CD14-positive monocyte (primary cell): Measurements from ENCODE around the gene SVIL. TPM values are rescaled to one million over a fixed set of nuclear protein-coding genes. Genes with fewer than 3 reads are reported as not detected.

Experiments used
- DNase-seq, 3 donors: peaks; one replicate each; pipeline ENCODE4 v3.0.0-alpha.2; 2011 to 2022
- H2AFZ ChIP-seq: 2 replicates; pipeline ENCODE4 v1.6.0; 2012; ENCODE audit warnings: mild to moderate bottlenecking, low read depth, low read length, inconsistent platforms; ENCODE audit not compliant: insufficient read depth, poor library complexity, severe bottlenecking
- H3K27ac ChIP-seq, 2 donors: 1 replicate in 1 of 2; 2 replicates in 1 of 2; pipeline ENCODE4 v1.5.1; 2012 to 2013; ENCODE audit warnings: low read length in 2 of 2, control low read depth in 1 of 2, inconsistent platforms in 1 of 2, low read depth in 1 of 2, mild to moderate bottlenecking in 1 of 2
- H3K27me3 ChIP-seq, 2 donors: one replicate each; pipeline versions ENCODE4 v1.6.0 to v1.6.1; 2011 to 2013; ENCODE audit warnings: low read length in 2 of 2; ENCODE audit not compliant: control insufficient read depth in 2 of 2, insufficient read depth in 2 of 2
- H3K36me3 ChIP-seq, 2 donors: replicated peaks in 1 of 2; 1 replicate in 1 of 2; 2 replicates in 1 of 2; pipeline versions ENCODE4 v1.5.1 to v1.6.1; 2012 to 2013; ENCODE audit warnings: low read length in 2 of 2, control low read depth in 1 of 2, inconsistent platforms in 1 of 2, mild to moderate bottlenecking in 1 of 2; ENCODE audit not compliant: insufficient read depth in 2 of 2, control insufficient read depth in 1 of 2
- H3K4me1 ChIP-seq, 2 donors: 1 replicate in 1 of 2; 2 replicates in 1 of 2; pipeline versions ENCODE4 v1.5.1 to v1.6.1; 2012 to 2013; ENCODE audit warnings: low read length in 2 of 2, control low read depth in 1 of 2, inconsistent platforms in 1 of 2, mild to moderate bottlenecking in 1 of 2, moderate library complexity in 1 of 2; ENCODE audit not compliant: insufficient read depth in 2 of 2, control insufficient read depth in 1 of 2
- H3K4me2 ChIP-seq: replicated peaks from 2 replicates; pipeline ENCODE3; 2012; ENCODE audit warnings: low read length, moderate library complexity, mild to moderate bottlenecking; ENCODE audit not compliant: poor library complexity, severe bottlenecking; ENCODE audit errors: extremely low read depth
- H3K4me3 ChIP-seq, 3 experiments: fragments of 200-600 bp in 1 of 3; sonication (generic) in 1 of 3; replicated peaks in 1 of 3; 1 replicate in 2 of 3; 2 replicates in 1 of 3; pipeline ENCODE4 v1.5.1; 2011 to 2013; ENCODE audit warnings: low read length in 3 of 3, mild to moderate bottlenecking in 3 of 3, control low read depth in 2 of 3, low read depth in 2 of 3, inconsistent platforms in 1 of 3, moderate library complexity in 1 of 3
- H3K79me2 ChIP-seq: 2 replicates; pipeline ENCODE4 v1.6.0; 2012; ENCODE audit warnings: mild to moderate bottlenecking, control low read depth, inconsistent platforms, low read length, moderate library complexity; ENCODE audit not compliant: insufficient read depth
- H3K9ac ChIP-seq: 2 replicates; pipeline ENCODE4 v1.6.0; 2017; ENCODE audit warnings: low read length, mild to moderate bottlenecking; ENCODE audit not compliant: insufficient read depth, poor library complexity, severe bottlenecking
- H3K9me3 ChIP-seq, 2 donors: replicated peaks in 1 of 2; 1 replicate in 1 of 2; 2 replicates in 1 of 2; pipeline versions ENCODE4 v1.5.1 to v1.6.1; 2012 to 2013; ENCODE audit warnings: low read length in 2 of 2, control low read depth in 1 of 2; ENCODE audit not compliant: control insufficient read depth in 1 of 2, insufficient read depth in 1 of 2
- H4K20me1 ChIP-seq: 2 replicates; pipeline ENCODE4 v1.6.0; 2012; ENCODE audit warnings: mild to moderate bottlenecking, low read length, control low read depth, moderate library complexity; ENCODE audit not compliant: insufficient read depth
- H3K27ac Mint-ChIP-seq, 7 donors: one replicate each; pipeline ENCODE4 v1.8.0; 2020; ENCODE audit warnings: mild to moderate bottlenecking in 7 of 7, mixed read lengths in 7 of 7, moderate library complexity in 6 of 7, inconsistent platforms in 2 of 7
- H3K27me3 Mint-ChIP-seq, 3 donors: one replicate each; pipeline ENCODE4 v1.8.0; 2021 to 2022; ENCODE audit warnings: low read depth in 3 of 3, mild to moderate bottlenecking in 3 of 3, mixed read lengths in 3 of 3, moderate library complexity in 3 of 3, inconsistent platforms in 1 of 3
- H3K36me3 Mint-ChIP-seq, 2 donors: one replicate each; pipeline ENCODE4 v1.8.0; 2020; ENCODE audit warnings: mixed read lengths in 2 of 2, inconsistent platforms in 1 of 2, mild to moderate bottlenecking in 1 of 2
- H3K4me1 Mint-ChIP-seq: one replicate; pipeline ENCODE4 v1.8.0; 2020; ENCODE audit warnings: mild to moderate bottlenecking, mixed read lengths
- H3K4me3 Mint-ChIP-seq, 2 donors: one replicate each; pipeline ENCODE4 v1.8.0; 2020; ENCODE audit warnings: mild to moderate bottlenecking in 2 of 2, mixed read lengths in 2 of 2, moderate library complexity in 1 of 2
- H3K9me3 Mint-ChIP-seq, 7 donors: one replicate each; pipeline ENCODE4 v1.8.0; 2020 to 2022; ENCODE audit warnings: mixed read lengths in 7 of 7, mild to moderate bottlenecking in 6 of 7, moderate library complexity in 6 of 7, inconsistent platforms in 2 of 7
- CTCF ChIP-seq: fragments of 200-600 bp; IDR thresholded peaks from one replicate; pipeline ENCODE4 v1.8.0; 2022; ENCODE audit warnings: antibody characterized with exemption, mild to moderate bottlenecking
- WGBS: methylation state at CpG from one replicate; pipeline ENCODE4 v1.1.5; 2013; ENCODE audit warnings: missing lambda C conversion rate; ENCODE audit not compliant: insufficient coverage; 5-methylcytosine and 5-hydroxymethylcytosine counted together
- intact Hi-C, 2 donors: fragments of 100-400 bp; cut with micrococcal nuclease; formaldehyde crosslinking; loops; one replicate each; pipeline versions ENCODE4 v1.15.0 to v1.15.1; 2023
- polyA plus RNA-seq, 3 donors: library from polyadenylated mRNA; depleted of rRNA in 1 of 3; unstranded in 2 of 3; stranded (reverse) in 1 of 3; fragments of 300-500 nt in 2 of 3; fragments of >200 nt in 1 of 3; fragmentation: Illumina TruSeq in 2 of 3; gene quantifications; 1 replicate in 2 of 3; 2 replicates in 1 of 3; pipeline ENCODE4 v1.2.3, GENCODE V29; 2012 to 2021

The SVIL gene
- polyA plus RNA-seq, 3 donors, result 2.1 to 14.3 (median 5.8) TPM

GRCh38 chr10:29651767-29652166, 17.0 kb upstream of the SVIL start:
- Histone ChIP-seq H3K9ac (no peak overlapping the region), H3K4me2 (no peak overlapping the region), H3K27ac (no peak overlapping the region), H3K36me3 (peaks cover 9 to 24% of the 10 kb centered on the region in 2 donors), H3K79me2 (peaks cover 7% of the 10 kb centered on the region), H4K20me1 (peaks cover 3% of the 10 kb centered on the region), H3K27me3 (no peaks in the 10 kb centered on the region), H3K4me1 (peaks cover 4 to 5% of the 10 kb centered on the region in 2 donors), H3K9me3 (peaks cover 4% of the 10 kb centered on the region in 2 donors), H2AFZ (no peak overlapping the region), H3K4me3 (no peak overlapping the region)
- no CpG with 5 or more reads among the region's 3 CpGs for WGBS
- H3K4me1 Mint-ChIP-seq, result peaks cover 26% of the 10 kb centered on the region
- peaks cover 6 to 11% (median 9%) of the 10 kb centered on the region in 7 donors for H3K9me3 Mint-ChIP-seq
- H3K36me3 Mint-ChIP-seq, result peaks cover 50 to 66% of the 10 kb centered on the region in 2 donors
- H3K27me3 Mint-ChIP-seq, result peaks cover 0 to 2% (median 0%) of the 10 kb centered on the region in 3 donors
- DNase-seq, result no peak
- no peak overlapping the region for H3K4me3 Mint-ChIP-seq
- no peak for TF ChIP-seq CTCF
- intact Hi-C loops, result no loop called here
- peak overlapping the region in 2 of 7 donors; percentile 21 to 56 for H3K27ac Mint-ChIP-seq

GRCh38 chr10:29650552-29650944, 15.8 kb upstream of the SVIL start:
- intact Hi-C loops, result no loop called here
- Histone ChIP-seq H3K9me3 (no peaks in the 10 kb centered on the region), H3K4me1 (peaks cover 11 to 16% of the 10 kb centered on the region in 2 donors), H3K9ac (no peak overlapping the region), H4K20me1 (peaks cover 3% of the 10 kb centered on the region), H3K79me2 (peaks cover 10% of the 10 kb centered on the region), H2AFZ (no peak overlapping the region), H3K4me3 (no peak overlapping the region), H3K36me3 (peaks cover 7 to 15% of the 10 kb centered on the region in 2 donors), H3K4me2 (no peak overlapping the region), H3K27ac (no peak overlapping the region), H3K27me3 (no peaks in the 10 kb centered on the region)
- Mint-ChIP-seq H3K36me3 (peaks cover 43 to 59% of the 10 kb centered on the region in 2 donors), H3K27ac (peak overlapping the region in 1 of 7 donors; percentile 51), H3K9me3 (peaks cover 0 to 4% (median 2%) of the 10 kb centered on the region in 7 donors), H3K4me1 (peaks cover 36% of the 10 kb centered on the region), H3K27me3 (peaks cover 0 to 2% (median 1%) of the 10 kb centered on the region in 3 donors), H3K4me3 (no peak overlapping the region)
- no peak for TF ChIP-seq CTCF
- WGBS, result 100% methylated on average over 1 of the region's 1 CpG
- no peak for DNase-seq
